ENCODE data around the gene PSMD3. TPM values are rescaled to one million over a fixed set of nuclear protein-coding genes. Genes with fewer than 3 reads are reported as not detected.

PSMD3 gene
- total and polyA plus RNA-seq, 9 of the 15 experiments (the other 6 are each of a cell fraction or from before 2014, with no cell fraction given) = 2.0 to 251 (median 135) TPM

GRCh38 chr17:39980351-39981206 is at the start of gene PSMD3 (continued):
- TF ChIP-seq CBX3 (IDR thresholded peaks at IDR 0.05; ENCODE audit: borderline replicate concordance in 1 of 2, low read length in 2 of 2) (peak in 1 of 2 experiments; percentile 56; a peak in 2 of 3 replicates), SP1 (CRISPR knock-in tag; IDR thresholded peaks at IDR 0.05) (peak; percentile 70; the same call in 1 of the 2 replicates), ZNF830 (CRISPR knock-in tag; IDR thresholded peaks at IDR 0.05) (0 out of 2 replicates have a peak, but pooled peaks have one; percentile 60), TAL1 (IDR thresholded peaks at IDR 0.05) (no peak), RFX1 (IDR thresholded peaks at IDR 0.05) (no peak), KHSRP (IDR thresholded peaks at IDR 0.05) (peak; percentile 95), NR4A1 (CRISPR knock-in tag; IDR thresholded peaks at IDR 0.05) (peak; percentile 52; the same call in 1 of the 2 replicates), NR4A1 (tag; IDR thresholded peaks at IDR 0.05) (peak; percentile 62; the same call in 1 of the 2 replicates), NEUROD1 (IDR thresholded peaks at IDR 0.05; ENCODE audit: borderline replicate concordance, low read depth, low read length, partially characterized antibody) (peak; percentile 86), PML (IDR thresholded peaks at IDR 0.05; ENCODE audit: low read length) (peak; percentile 80; the same call in 1 of the 2 replicates), TEAD1 (CRISPR knock-in tag; IDR thresholded peaks at IDR 0.05) (peak; percentile 25 to 48; a peak in 2 of 4 replicates), MCM2 (IDR thresholded peaks at IDR 0.05; ENCODE audit: low read depth) (no peak), VEZF1 (CRISPR knock-in tag; IDR thresholded peaks at IDR 0.05) (peak; percentile 60; the same call in 1 of the 2 replicates), MLX (CRISPR knock-in tag; conservative IDR thresholded peaks at IDR 0.05) (0 out of 4 replicates have a peak, but pooled peaks of 1 of the 2 experiments have one; percentile 18), DIDO1 (tag; IDR thresholded peaks at IDR 0.05; ENCODE audit: low read depth) (peak; percentile 61), RB1 (IDR thresholded peaks at IDR 0.05; ENCODE audit: low read depth) (peak; percentile 76), POLR2A (conservative IDR thresholded peaks at IDR 0.05) (peak; percentile 85), TCF7 (IDR thresholded peaks at IDR 0.05; ENCODE audit: borderline replicate concordance) (peak; percentile 59; the same call in 1 of the 2 replicates), ZNF77 (CRISPR knock-in tag; IDR thresholded peaks at IDR 0.05) (no peak)

All from K562 (cell line).